Activated CD8-positive, alpha-beta memory T cell treated with anti-CD3 and anti-CD28 coated beads for 36 hours (primary cell): ENCODE measurements around the gene OLFML2A. TPM values are rescaled to one million over a fixed set of nuclear protein-coding genes. Genes with fewer than 3 reads are reported as not detected.

Experiments used
- CTCF ChIA-PET: fragments of 350-600 bp; sonication (Branson Sonifier 250); formaldehyde crosslinking; loops from one replicate; lab custom pipeline; 2021; ENCODE audit warnings: antibody characterized with exemption; lab: Charles Lee
- POLR2A ChIA-PET: fragments of 350-600 bp; sonication (Branson Sonifier 250); formaldehyde crosslinking; loops from one replicate; lab custom pipeline; 2021; ENCODE audit warnings: antibody characterized with exemption; lab: Charles Lee
- total RNA-seq, 2 experiments: library from RNA; stranded (reverse); gene quantifications; one replicate each; pipeline ENCODE4 v1.2.3, GENCODE V29; 2021

The OLFML2A gene
- total RNA-seq, 2 experiments from 2014 or later, result 0.04 TPM; not detected in 1

GRCh38 chr9:124771021-124771866, 5.7 kb upstream of the OLFML2A start, which contains the start of gene NR6A1:
TSS of gene NR6A1 (minus strand) at chr9:124771311.
- POLR2A ChIA-PET, result interaction anchor here (0.6 to 1.7 kb wide), 3 partner anchors 10 to 99 kb away, joined by 3 to 10 read pairs (median 7); partner anchors contain the start of genes ARPC5L and RPL35
- CTCF ChIA-PET, result interaction anchor here (0.6 to 12.0 kb wide), 9 partner anchors 8 to 255 kb away, joined by 3 to 346 read pairs (median 5); partner anchors contain the start of genes ARPC5L, RPL35 and WDR38

- POLR2A ChIA-PET, result interaction anchor here (1.4 to 1.7 kb wide), 3 partner anchors 81 to 90 kb away, joined by 3 to 10 read pairs (median 4); partner anchors contain the start of genes ARPC5L, RPL35 and WDR38
- CTCF ChIA-PET, result interaction anchor here (0.6 to 12.0 kb wide), 10 partner anchors 8 to 254 kb away, joined by 3 to 346 read pairs (median 6); partner anchors contain the start of genes ARPC5L, RPL35 and WDR38
Observed at GRCh38 chr9:124771867-124772679, 4.9 kb upstream of the OLFML2A start.

GRCh38 chr9:124772877-124773276, 4.1 kb upstream of the OLFML2A start:
- POLR2A ChIA-PET, result interaction anchor here (0.6 to 1.5 kb wide), 4 partner anchors 80 to 92 kb away, joined by 3 to 4 read pairs (median 3); partner anchors contain the start of gene WDR38
- CTCF ChIA-PET, result interaction anchor here (0.7 to 12.0 kb wide), 5 partner anchors 9 to 118 kb away, joined by 3 to 346 read pairs (median 7); partner anchors contain the start of genes ARPC5L, RPL35 and WDR38

GRCh38 chr9:124773473-124774128, 3.3 kb upstream of the OLFML2A start:
- POLR2A ChIA-PET, result interaction anchor here (0.6 to 1.5 kb wide), 4 partner anchors 80 to 89 kb away, joined by 3 to 8 read pairs (median 4); partner anchors contain the start of gene WDR38
- CTCF ChIA-PET, result interaction anchor here (1.0 to 12.0 kb wide), 4 partner anchors 80 to 493 kb away, joined by 3 to 346 read pairs (median 5); partner anchors contain the start of genes ARPC5L, RPL35 and WDR38

GRCh38 chr9:124774129-124774978, 2.6 kb upstream of the OLFML2A start:
- ChIA-PET POLR2A (interaction anchor here (0.6 to 0.7 kb wide), 2 partner anchors 81 to 88 kb away, joined by 7 to 8 read pairs; no protein-coding TSS in a partner anchor), CTCF (interaction anchor here (0.6 to 12.0 kb wide), 12 partner anchors 8 to 919 kb away, joined by 3 to 346 read pairs (median 3); partner anchors contain the start of genes ARPC5L, RPL35 and WDR38)

- POLR2A ChIA-PET, result no interaction called here
- CTCF ChIA-PET, result interaction anchor here (0.9 to 12.0 kb wide), 2 partner anchors 42 to 77 kb away, joined by 4 to 346 read pairs; partner anchors contain the start of genes ARPC5L, RPL35 and WDR38
Observed at GRCh38 chr9:124776618-124776953, 347 bp upstream of the OLFML2A start.

GRCh38 chr9:124778575-124779367, 1.8 kb downstream of the OLFML2A start:
- CTCF ChIA-PET, result interaction anchor here (0.6 to 12.0 kb wide), 5 partner anchors 26 to 161 kb away, joined by 3 to 346 read pairs (median 4); partner anchors contain the start of genes ARPC5L, RPL35 and WDR38
- POLR2A ChIA-PET, result no interaction called here

GRCh38 chr9:124779368-124780059, 2.6 kb downstream of the OLFML2A start:
- CTCF ChIA-PET, result interaction anchor here (0.6 to 12.0 kb wide), 4 partner anchors 61 to 162 kb away, joined by 4 to 346 read pairs (median 5); partner anchors contain the start of genes ARPC5L, RPL35 and WDR38
- POLR2A ChIA-PET, result no interaction called here

GRCh38 chr9:124780060-124780756, 3.3 kb downstream of the OLFML2A start:
- POLR2A ChIA-PET, result no interaction called here
- CTCF ChIA-PET, result interaction anchor here (1.7 to 12.0 kb wide), 2 partner anchors 61 to 74 kb away, joined by 6 to 346 read pairs; partner anchors contain the start of genes ARPC5L, RPL35 and WDR38

- POLR2A ChIA-PET, result no interaction called here
- CTCF ChIA-PET, result no interaction called here
Observed at GRCh38 chr9:124780757-124781151, 3.8 kb downstream of the OLFML2A start.

- POLR2A ChIA-PET, result no interaction called here
- CTCF ChIA-PET, result no interaction called here
Observed at GRCh38 chr9:124781967-124782660, 5.2 kb downstream of the OLFML2A start.

- ChIA-PET POLR2A (interaction anchor here (0.6 kb wide), 1 partner anchor 81 kb away, joined by 6 read pairs; no protein-coding TSS in a partner anchor), CTCF (interaction anchor here (1.2 kb wide), 1 partner anchor 8 kb away, joined by 3 read pairs; no protein-coding TSS in a partner anchor)
Observed at GRCh38 chr9:124782661-124783574, 6.0 kb downstream of the OLFML2A start.

GRCh38 chr9:124783830-124784229, 6.9 kb downstream of the OLFML2A start:
- CTCF ChIA-PET, result interaction anchor here (1.2 kb wide), 1 partner anchor 9 kb away, joined by 3 read pairs; no protein-coding TSS in a partner anchor

More at GRCh38 chr9:124783830-124784229, 6.9 kb downstream of the OLFML2A start:
- POLR2A ChIA-PET, result no interaction called here
